ENCODE measurements around the gene ADPRHL1. TPM values are rescaled to one million over a fixed set of nuclear protein-coding genes. Genes with fewer than 3 reads are reported as not detected.

ADPRHL1 gene
- total RNA-seq, 1 donor from 2014 or later, result 0.62 TPM

- DNase-seq (ENCODE audit: low spot score), result no peak
Measured at GRCh38 chr13:113365583-113365970, 87.7 kb downstream of the ADPRHL1 start.

GRCh38 chr13:113364901-113365582 is 88.2 kb downstream of the ADPRHL1 start:
- Mint-ChIP-seq H3K4me3 (peak overlapping the region; percentile 30), H3K4me1 (ENCODE audit: low read depth) (no peaks in the 10 kb centered on the region), H3K9me3 (no peaks in the 10 kb centered on the region), H3K27ac (no peak overlapping the region), H3K27me3 (ENCODE audit: insufficient read depth) (peaks cover 24% of the 10 kb centered on the region), H3K36me3 (ENCODE audit: low read depth) (no peaks in the 10 kb centered on the region)
- DNase-seq (ENCODE audit: low spot score), result no peak
- intact Hi-C loops (cut with micrococcal nuclease), result no loop called here

More at GRCh38 chr13:113365583-113365970, 87.7 kb downstream of the ADPRHL1 start:
- Mint-ChIP-seq H3K27ac (no peak overlapping the region), H3K9me3 (no peaks in the 10 kb centered on the region), H3K27me3 (ENCODE audit: insufficient read depth) (peaks cover 21% of the 10 kb centered on the region), H3K36me3 (ENCODE audit: low read depth) (no peaks in the 10 kb centered on the region), H3K4me3 (peak overlapping the region; percentile 30), H3K4me1 (ENCODE audit: low read depth) (no peaks in the 10 kb centered on the region)
- intact Hi-C loops (cut with micrococcal nuclease), result no loop called here

- Mint-ChIP-seq H3K4me1 (ENCODE audit: low read depth) (no peaks in the 10 kb centered on the region), H3K27me3 (ENCODE audit: insufficient read depth) (peaks cover 28% of the 10 kb centered on the region), H3K4me3 (no peak overlapping the region), H3K36me3 (ENCODE audit: low read depth) (no peaks in the 10 kb centered on the region), H3K27ac (no peak overlapping the region), H3K9me3 (no peaks in the 10 kb centered on the region)
- no peak for DNase-seq (ENCODE audit: low spot score)
- intact Hi-C loops (cut with micrococcal nuclease), result no loop called here
Measured at GRCh38 chr13:113364311-113364889, 88.9 kb downstream of the ADPRHL1 start.

GRCh38 chr13:113361406-113361805 is 91.9 kb downstream of the ADPRHL1 start:
- H3K4me3 Mint-ChIP-seq, result no peak overlapping the region
- H3K9me3 Mint-ChIP-seq, result no peaks in the 10 kb centered on the region
- intact Hi-C loops (cut with micrococcal nuclease), result no loop called here
- peaks cover 30% of the 10 kb centered on the region for H3K27me3 Mint-ChIP-seq (ENCODE audit: insufficient read depth)
- no peak for DNase-seq (ENCODE audit: low spot score)
- no peaks in the 10 kb centered on the region for H3K36me3 Mint-ChIP-seq (ENCODE audit: low read depth)
- no peaks in the 10 kb centered on the region for H3K4me1 Mint-ChIP-seq (ENCODE audit: low read depth)
- H3K27ac Mint-ChIP-seq, result no peak overlapping the region

- Mint-ChIP-seq H3K9me3 (no peaks in the 10 kb centered on the region), H3K27me3 (ENCODE audit: insufficient read depth) (peaks cover 30% of the 10 kb centered on the region), H3K27ac (no peak overlapping the region), H3K4me3 (no peak overlapping the region), H3K4me1 (ENCODE audit: low read depth) (no peaks in the 10 kb centered on the region), H3K36me3 (ENCODE audit: low read depth) (no peaks in the 10 kb centered on the region)
- no peak for DNase-seq (ENCODE audit: low spot score)
- intact Hi-C loops (cut with micrococcal nuclease), result no loop called here
Measured at GRCh38 chr13:113360446-113360845, 92.8 kb downstream of the ADPRHL1 start.

- Mint-ChIP-seq H3K4me1 (ENCODE audit: low read depth) (no peaks in the 10 kb centered on the region), H3K27me3 (ENCODE audit: insufficient read depth) (peaks cover 30% of the 10 kb centered on the region), H3K9me3 (no peaks in the 10 kb centered on the region), H3K4me3 (no peak overlapping the region), H3K36me3 (ENCODE audit: low read depth) (no peaks in the 10 kb centered on the region), H3K27ac (no peak overlapping the region)
- intact Hi-C loops (cut with micrococcal nuclease), result no loop called here
- no peak for DNase-seq (ENCODE audit: low spot score)
Measured at GRCh38 chr13:113359571-113359970, 93.7 kb downstream of the ADPRHL1 start.

GRCh38 chr13:113358653-113359190 is 94.6 kb downstream of the ADPRHL1 start:
- H3K9me3 Mint-ChIP-seq, result no peaks in the 10 kb centered on the region
- DNase-seq (ENCODE audit: low spot score), result no peak
- no peaks in the 10 kb centered on the region for H3K36me3 Mint-ChIP-seq (ENCODE audit: low read depth)
- intact Hi-C loops (cut with micrococcal nuclease), result no loop called here
- no peak overlapping the region for H3K4me3 Mint-ChIP-seq
- no peak overlapping the region for H3K27ac Mint-ChIP-seq
- no peaks in the 10 kb centered on the region for H3K4me1 Mint-ChIP-seq (ENCODE audit: low read depth)
- H3K27me3 Mint-ChIP-seq (ENCODE audit: insufficient read depth), result peaks cover 30% of the 10 kb centered on the region

- no peaks in the 10 kb centered on the region for H3K36me3 Mint-ChIP-seq (ENCODE audit: low read depth)
- DNase-seq (ENCODE audit: low spot score), result no peak
- no peaks in the 10 kb centered on the region for H3K9me3 Mint-ChIP-seq
- no peaks in the 10 kb centered on the region for H3K4me1 Mint-ChIP-seq (ENCODE audit: low read depth)
- H3K27ac Mint-ChIP-seq, result no peak overlapping the region
- H3K27me3 Mint-ChIP-seq (ENCODE audit: insufficient read depth), result peaks cover 26% of the 10 kb centered on the region
- no peak overlapping the region for H3K4me3 Mint-ChIP-seq
- intact Hi-C loops (cut with micrococcal nuclease), result no loop called here
Measured at GRCh38 chr13:113357529-113357928, 95.8 kb downstream of the ADPRHL1 start.

- H3K36me3 Mint-ChIP-seq (ENCODE audit: low read depth), result no peaks in the 10 kb centered on the region
Measured at GRCh38 chr13:113356596-113356995, 96.7 kb downstream of the ADPRHL1 start.

GRCh38 chr13:113355621-113356020 is 97.7 kb downstream of the ADPRHL1 start:
- Mint-ChIP-seq H3K27ac (no peak overlapping the region), H3K27me3 (ENCODE audit: insufficient read depth) (peaks cover 9% of the 10 kb centered on the region), H3K4me1 (ENCODE audit: low read depth) (no peaks in the 10 kb centered on the region), H3K4me3 (no peak overlapping the region), H3K36me3 (ENCODE audit: low read depth) (no peaks in the 10 kb centered on the region), H3K9me3 (no peaks in the 10 kb centered on the region)
- intact Hi-C loops (cut with micrococcal nuclease), result no loop called here
- no peak for DNase-seq (ENCODE audit: low spot score)

More at GRCh38 chr13:113356596-113356995, 96.7 kb downstream of the ADPRHL1 start:
- no peak for DNase-seq (ENCODE audit: low spot score)
- Mint-ChIP-seq H3K27me3 (ENCODE audit: insufficient read depth) (peaks cover 17% of the 10 kb centered on the region), H3K4me3 (no peak overlapping the region), H3K4me1 (ENCODE audit: low read depth) (no peaks in the 10 kb centered on the region), H3K9me3 (no peaks in the 10 kb centered on the region), H3K27ac (no peak overlapping the region)
- intact Hi-C loops (cut with micrococcal nuclease), result no loop called here

GRCh38 chr13:113354831-113355610 is 98.3 kb downstream of the ADPRHL1 start:
- Mint-ChIP-seq H3K9me3 (no peaks in the 10 kb centered on the region), H3K27me3 (ENCODE audit: insufficient read depth) (peaks cover 5% of the 10 kb centered on the region), H3K36me3 (ENCODE audit: low read depth) (no peaks in the 10 kb centered on the region), H3K27ac (no peak overlapping the region), H3K4me3 (no peak overlapping the region), H3K4me1 (ENCODE audit: low read depth) (no peaks in the 10 kb centered on the region)
- DNase-seq (ENCODE audit: low spot score), result no peak
- intact Hi-C loops (cut with micrococcal nuclease), result no loop called here

- Mint-ChIP-seq H3K9me3 (no peaks in the 10 kb centered on the region), H3K27me3 (ENCODE audit: insufficient read depth) (no peaks in the 10 kb centered on the region), H3K27ac (no peak overlapping the region), H3K36me3 (ENCODE audit: low read depth) (no peaks in the 10 kb centered on the region), H3K4me1 (ENCODE audit: low read depth) (no peaks in the 10 kb centered on the region), H3K4me3 (no peak overlapping the region)
- no peak for DNase-seq (ENCODE audit: low spot score)
- intact Hi-C loops (cut with micrococcal nuclease), result no loop called here
Measured at GRCh38 chr13:113353254-113353653, 100.0 kb downstream of the ADPRHL1 start.

- H3K27me3 Mint-ChIP-seq (ENCODE audit: insufficient read depth), result no peaks in the 10 kb centered on the region
- H3K4me3 Mint-ChIP-seq, result no peak overlapping the region
- no peak overlapping the region for H3K27ac Mint-ChIP-seq
- no peaks in the 10 kb centered on the region for H3K4me1 Mint-ChIP-seq (ENCODE audit: low read depth)
- DNase-seq (ENCODE audit: low spot score), result no peak
- intact Hi-C loops (cut with micrococcal nuclease), result no loop called here
- no peaks in the 10 kb centered on the region for H3K36me3 Mint-ChIP-seq (ENCODE audit: low read depth)
- no peaks in the 10 kb centered on the region for H3K9me3 Mint-ChIP-seq
Measured at GRCh38 chr13:113351514-113352026, 101.7 kb downstream of the ADPRHL1 start.

Data from activated T-helper 1 cell treated with anti-CD3 and anti-CD28 coated beads, Interleukin-12 subunit alpha, Interleukin-12 subunit beta, Interleukin-2, Interleukin-4 antibody, amounts not matched to agents 30 ng/mL and 10 ng/mL and 1 ng/mL, durations not matched to agents 14 hours and 24 hours and 36 hours (primary cell).